Measurements from ENCODE around the gene HIVEP3.
A peak's percentile ranks its signal among the peaks of the same experiment; 100 is the strongest.

HIVEP3 gene

GRCh38 chr1:41835485-41835884, 83.2 kb downstream of the HIVEP3 start:
- no CpG with 5 or more reads among the region's 5 CpGs for WGBS, 2 donors (ENCODE audit: extremely low coverage in 2 of 2, insufficient read length in 2 of 2, insufficient replicate concordance in 1 of 2)
- H3K23ac ChIP-seq (ENCODE audit: low read depth, low read length, poor library complexity): no peak overlapping the region
- H4K8ac ChIP-seq (ENCODE audit: low read depth, low read length): no peak overlapping the region
- no peak overlapping the region for H3K4me2 ChIP-seq (ENCODE audit: insufficient read depth, low read length, poor library complexity, severe bottlenecking)
- H2AFZ ChIP-seq (ENCODE audit: low read length): no peak overlapping the region
- H3K4me3 ChIP-seq (ENCODE audit: low read length in 2 of 2): no peak overlapping the region
- H2AK5ac ChIP-seq (ENCODE audit: low read depth, low read length): no peak overlapping the region
- no peaks in the 10 kb centered on the region for H3K36me3 ChIP-seq (replicated peaks in 1 of 2; ENCODE audit: control insufficient read depth in 2 of 2, insufficient read depth in 2 of 2, low read length in 2 of 2)
- no peak overlapping the region for H3K4ac ChIP-seq (ENCODE audit: low read length)
- H2BK120ac ChIP-seq (ENCODE audit: low read depth, low read length): no peak overlapping the region
- no peak overlapping the region for H2BK12ac ChIP-seq (ENCODE audit: low read length)
- H3K9ac ChIP-seq (ENCODE audit: low read depth, low read length, poor library complexity): no peak overlapping the region
- no peaks in the 10 kb centered on the region for H3K27me3 ChIP-seq (ENCODE audit: control insufficient read depth in 3 of 3, insufficient read depth in 3 of 3, low read depth in 1 of 3, low read length in 3 of 3)
- H3K4me1 ChIP-seq (ENCODE audit: control insufficient read depth in 2 of 2, insufficient read depth in 1 of 2, low read depth in 1 of 2, low read length in 2 of 2): peaks cover 0 to 6% of the 10 kb centered on the region in 2 donors
- DNase-seq (ENCODE audit: low spot score): no peak
- no peaks in the 10 kb centered on the region for H3K79me1 ChIP-seq (ENCODE audit: low read depth, low read length)
- H3K14ac ChIP-seq (ENCODE audit: low read length): no peak overlapping the region
- H4K91ac ChIP-seq (ENCODE audit: low read depth, low read length, poor library complexity): no peak overlapping the region
- no peak overlapping the region for H2BK15ac ChIP-seq (ENCODE audit: low read length)
- no peaks in the 10 kb centered on the region for H3K9me3 ChIP-seq (replicated peaks in 1 of 2; ENCODE audit: control insufficient read depth in 2 of 2, insufficient read depth in 1 of 2, low read depth in 1 of 2, low read length in 2 of 2)
- no peak overlapping the region for H3K27ac ChIP-seq (replicated peaks; ENCODE audit: low read length)
- H3K18ac ChIP-seq (ENCODE audit: low read length): no peak overlapping the region
- no peak overlapping the region for H2BK5ac ChIP-seq (ENCODE audit: low read length)

GRCh38 chr1:41833519-41834000, 85.2 kb downstream of the HIVEP3 start:
- Histone ChIP-seq H3K4me3 (ENCODE audit: low read length in 2 of 2) (no peak overlapping the region), H3K4me1 (ENCODE audit: control insufficient read depth in 2 of 2, insufficient read depth in 1 of 2, low read depth in 1 of 2, low read length in 2 of 2) (peaks cover 0 to 6% of the 10 kb centered on the region in 2 donors), H3K14ac (ENCODE audit: low read length) (no peak overlapping the region), H3K4me2 (ENCODE audit: insufficient read depth, low read length, poor library complexity, severe bottlenecking) (no peak overlapping the region), H3K9ac (ENCODE audit: low read depth, low read length, poor library complexity) (no peak overlapping the region), H2BK15ac (ENCODE audit: low read length) (no peak overlapping the region), H3K79me1 (ENCODE audit: low read depth, low read length) (no peaks in the 10 kb centered on the region), H3K23ac (ENCODE audit: low read depth, low read length, poor library complexity) (no peak overlapping the region), H2AFZ (ENCODE audit: low read length) (no peak overlapping the region), H4K91ac (ENCODE audit: low read depth, low read length, poor library complexity) (no peak overlapping the region), H3K18ac (ENCODE audit: low read length) (no peak overlapping the region), H2BK5ac (ENCODE audit: low read length) (no peak overlapping the region), H2AK5ac (ENCODE audit: low read depth, low read length) (no peak overlapping the region), H3K36me3 (replicated peaks in 1 of 2; ENCODE audit: control insufficient read depth in 2 of 2, insufficient read depth in 2 of 2, low read length in 2 of 2) (no peaks in the 10 kb centered on the region), H3K27ac (replicated peaks; ENCODE audit: low read length) (no peak overlapping the region), H3K4ac (ENCODE audit: low read length) (no peak overlapping the region), H2BK12ac (ENCODE audit: low read length) (no peak overlapping the region), H4K8ac (ENCODE audit: low read depth, low read length) (no peak overlapping the region), H3K9me3 (replicated peaks in 1 of 2; ENCODE audit: control insufficient read depth in 2 of 2, insufficient read depth in 1 of 2, low read depth in 1 of 2, low read length in 2 of 2) (no peaks in the 10 kb centered on the region), H2BK120ac (ENCODE audit: low read depth, low read length) (no peak overlapping the region), H3K27me3 (ENCODE audit: control insufficient read depth in 3 of 3, insufficient read depth in 3 of 3, low read depth in 1 of 3, low read length in 3 of 3) (no peaks in the 10 kb centered on the region)
- no peak for DNase-seq (ENCODE audit: low spot score)
- no CpG with 5 or more reads among the region's 5 CpGs for WGBS, 2 donors (ENCODE audit: extremely low coverage in 2 of 2, insufficient read length in 2 of 2, insufficient replicate concordance in 1 of 2)

- no CpG with 5 or more reads among the region's 3 CpGs for WGBS, 2 donors (ENCODE audit: extremely low coverage in 2 of 2, insufficient read length in 2 of 2, insufficient replicate concordance in 1 of 2)
- Histone ChIP-seq H2AFZ (ENCODE audit: low read length) (no peak overlapping the region), H2BK12ac (ENCODE audit: low read length) (no peak overlapping the region), H3K36me3 (replicated peaks in 1 of 2; ENCODE audit: control insufficient read depth in 2 of 2, insufficient read depth in 2 of 2, low read length in 2 of 2) (no peaks in the 10 kb centered on the region), H3K4me3 (ENCODE audit: low read length in 2 of 2) (no peak overlapping the region), H3K4me1 (ENCODE audit: control insufficient read depth in 2 of 2, insufficient read depth in 1 of 2, low read depth in 1 of 2, low read length in 2 of 2) (peaks cover 0 to 8% of the 10 kb centered on the region in 2 donors), H3K9me3 (replicated peaks in 1 of 2; ENCODE audit: control insufficient read depth in 2 of 2, insufficient read depth in 1 of 2, low read depth in 1 of 2, low read length in 2 of 2) (no peaks in the 10 kb centered on the region), H3K4ac (ENCODE audit: low read length) (no peak overlapping the region), H2BK120ac (ENCODE audit: low read depth, low read length) (no peak overlapping the region), H2BK15ac (ENCODE audit: low read length) (no peak overlapping the region), H4K91ac (ENCODE audit: low read depth, low read length, poor library complexity) (no peak overlapping the region), H3K9ac (ENCODE audit: low read depth, low read length, poor library complexity) (no peak overlapping the region), H3K27me3 (ENCODE audit: control insufficient read depth in 3 of 3, insufficient read depth in 3 of 3, low read depth in 1 of 3, low read length in 3 of 3) (no peaks in the 10 kb centered on the region), H4K8ac (ENCODE audit: low read depth, low read length) (no peak overlapping the region), H3K18ac (ENCODE audit: low read length) (no peak overlapping the region), H3K79me1 (ENCODE audit: low read depth, low read length) (no peaks in the 10 kb centered on the region), H3K4me2 (ENCODE audit: insufficient read depth, low read length, poor library complexity, severe bottlenecking) (no peak overlapping the region), H3K14ac (ENCODE audit: low read length) (no peak overlapping the region), H3K23ac (ENCODE audit: low read depth, low read length, poor library complexity) (no peak overlapping the region), H2BK5ac (ENCODE audit: low read length) (no peak overlapping the region), H3K27ac (replicated peaks; ENCODE audit: low read length) (no peak overlapping the region), H2AK5ac (ENCODE audit: low read depth, low read length) (no peak overlapping the region)
- no peak for DNase-seq (ENCODE audit: low spot score)
These were observed 88.0 kb downstream of the HIVEP3 start for GRCh38 chr1:41830726-41831125.

- Histone ChIP-seq H3K18ac (ENCODE audit: low read length) (peak overlapping the region; percentile 39), H3K4ac (ENCODE audit: low read length) (no peak overlapping the region), H3K4me3 (ENCODE audit: low read length in 2 of 2) (no peak overlapping the region), H2BK15ac (ENCODE audit: low read length) (no peak overlapping the region), H2AFZ (ENCODE audit: low read length) (no peak overlapping the region), H3K9ac (ENCODE audit: low read depth, low read length, poor library complexity) (no peak overlapping the region), H2BK12ac (ENCODE audit: low read length) (no peak overlapping the region), H2AK5ac (ENCODE audit: low read depth, low read length) (no peak overlapping the region), H3K79me1 (ENCODE audit: low read depth, low read length) (no peaks in the 10 kb centered on the region), H3K27ac (replicated peaks; ENCODE audit: low read length) (no peak overlapping the region), H3K27me3 (ENCODE audit: control insufficient read depth in 3 of 3, insufficient read depth in 3 of 3, low read depth in 1 of 3, low read length in 3 of 3) (no peaks in the 10 kb centered on the region), H3K4me1 (ENCODE audit: control insufficient read depth in 2 of 2, insufficient read depth in 1 of 2, low read depth in 1 of 2, low read length in 2 of 2) (peaks cover 11 to 17% of the 10 kb centered on the region in 2 donors), H4K91ac (ENCODE audit: low read depth, low read length, poor library complexity) (no peak overlapping the region), H4K8ac (ENCODE audit: low read depth, low read length) (no peak overlapping the region), H3K9me3 (replicated peaks in 1 of 2; ENCODE audit: control insufficient read depth in 2 of 2, insufficient read depth in 1 of 2, low read depth in 1 of 2, low read length in 2 of 2) (no peaks in the 10 kb centered on the region), H3K14ac (ENCODE audit: low read length) (no peak overlapping the region), H3K4me2 (ENCODE audit: insufficient read depth, low read length, poor library complexity, severe bottlenecking) (no peak overlapping the region), H2BK120ac (ENCODE audit: low read depth, low read length) (no peak overlapping the region), H3K36me3 (replicated peaks in 1 of 2; ENCODE audit: control insufficient read depth in 2 of 2, insufficient read depth in 2 of 2, low read length in 2 of 2) (no peaks in the 10 kb centered on the region), H3K23ac (ENCODE audit: low read depth, low read length, poor library complexity) (no peak overlapping the region), H2BK5ac (ENCODE audit: low read length) (no peak overlapping the region)
- no peak for DNase-seq (ENCODE audit: low spot score)
- no CpG with 5 or more reads among the region's 4 CpGs for WGBS, 2 donors (ENCODE audit: extremely low coverage in 2 of 2, insufficient read length in 2 of 2, insufficient replicate concordance in 1 of 2)
These were observed 90.6 kb downstream of the HIVEP3 start for GRCh38 chr1:41827991-41828570.
